Gastroesophageal sphincter (tissue), 3 donors: ENCODE results near the gene OR5I1.

ENCODE experiments used
- CTCF ChIP-seq, 4 experiments: fragments of 200-600 bp in 2 of 4; fragments of 450-650 bp in 2 of 4; sonication (generic) in 1 of 4; IDR thresholded peaks; one replicate each; pipeline ENCODE4 v1.5.1; 2017 to 2019; ENCODE audit warnings: antibody characterized with exemption in 4 of 4, mild to moderate bottlenecking in 2 of 4, moderate library complexity in 2 of 4
- EP300 ChIP-seq: sonication (generic); formaldehyde crosslinking; IDR thresholded peaks from one replicate; pipeline ENCODE4 v1.6.1; 2017; ENCODE audit warnings: antibody characterized with exemption, mild to moderate bottlenecking
- POLR2A ChIP-seq, 2 donors: fragments of 450-650 bp; IDR thresholded peaks; one replicate each; pipeline ENCODE4 v1.6.1; 2017; ENCODE audit warnings: antibody characterized with exemption in 2 of 2, mild to moderate bottlenecking in 2 of 2, moderate library complexity in 1 of 2
- POLR2AphosphoS5 ChIP-seq: sonication (generic); formaldehyde crosslinking; IDR thresholded peaks from one replicate; pipeline ENCODE4 v1.6.1; 2017; ENCODE audit warnings: antibody characterized with exemption

DNA sequence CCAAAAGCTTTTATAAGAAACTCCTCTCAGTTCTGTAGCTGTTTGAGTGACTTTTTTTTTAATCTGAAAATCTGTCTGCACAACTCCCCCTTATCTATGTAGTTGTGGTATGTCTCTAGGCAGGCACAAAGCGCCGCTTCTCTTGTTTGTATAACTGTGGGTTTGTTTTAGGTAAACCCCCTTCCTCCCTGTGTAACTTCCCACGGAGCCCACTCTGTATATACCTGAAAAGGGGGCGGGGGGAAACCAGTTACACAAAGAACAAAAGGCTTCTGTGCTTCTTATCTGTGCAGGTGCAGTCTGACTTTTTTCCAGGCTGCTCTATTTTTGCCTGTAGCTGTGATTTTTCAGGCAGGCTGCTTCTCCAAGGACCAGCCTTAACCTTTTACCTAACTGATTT lies 20.3 kb upstream of the OR5I1 start:
- no peak for TF ChIP-seq CTCF (IDR thresholded peaks at IDR 0.05)
- no peak for TF ChIP-seq POLR2A (IDR thresholded peaks at IDR 0.05)
- no peak for TF ChIP-seq POLR2AphosphoS5
- TF ChIP-seq EP300: no peak
